ENCODE measurements around the gene MGAM2.

- TF ChIP-seq USF2 (IDR thresholded peaks at IDR 0.05; ENCODE audit: low read depth, low read length), result no peak
- no peak for TF ChIP-seq CTCF (conservative IDR thresholded peaks at IDR 0.05; ENCODE audit: low read depth, low read length)
- no peak for TF ChIP-seq POLR2A (IDR thresholded peaks at IDR 0.05; ENCODE audit: low read depth, low read length)
- no peak for TF ChIP-seq NFE2L2 (IDR thresholded peaks at IDR 0.05; ENCODE audit: low read depth, low read length)
- no peak for TF ChIP-seq RCOR1 (IDR thresholded peaks at IDR 0.05; ENCODE audit: insufficient replicate concordance, low read length)
- TF ChIP-seq CHD1 (IDR thresholded peaks at IDR 0.05; ENCODE audit: low read depth, low read length), result no peak
- TF ChIP-seq RAD21 (IDR thresholded peaks at IDR 0.05; ENCODE audit: low read length), result no peak
- TF ChIP-seq MAFK (IDR thresholded peaks at IDR 0.05; ENCODE audit: low read depth, low read length), result no peak
- no peak for TF ChIP-seq ELK1 (IDR thresholded peaks at IDR 0.05; ENCODE audit: borderline replicate concordance, low read depth, low read length)
Measured at GRCh38 chr7:142185069-142185468, 73.6 kb downstream of the MGAM2 start.

All from IMR-90 (cell line).